Measurements from ENCODE around the gene METTL15.

DNA sequence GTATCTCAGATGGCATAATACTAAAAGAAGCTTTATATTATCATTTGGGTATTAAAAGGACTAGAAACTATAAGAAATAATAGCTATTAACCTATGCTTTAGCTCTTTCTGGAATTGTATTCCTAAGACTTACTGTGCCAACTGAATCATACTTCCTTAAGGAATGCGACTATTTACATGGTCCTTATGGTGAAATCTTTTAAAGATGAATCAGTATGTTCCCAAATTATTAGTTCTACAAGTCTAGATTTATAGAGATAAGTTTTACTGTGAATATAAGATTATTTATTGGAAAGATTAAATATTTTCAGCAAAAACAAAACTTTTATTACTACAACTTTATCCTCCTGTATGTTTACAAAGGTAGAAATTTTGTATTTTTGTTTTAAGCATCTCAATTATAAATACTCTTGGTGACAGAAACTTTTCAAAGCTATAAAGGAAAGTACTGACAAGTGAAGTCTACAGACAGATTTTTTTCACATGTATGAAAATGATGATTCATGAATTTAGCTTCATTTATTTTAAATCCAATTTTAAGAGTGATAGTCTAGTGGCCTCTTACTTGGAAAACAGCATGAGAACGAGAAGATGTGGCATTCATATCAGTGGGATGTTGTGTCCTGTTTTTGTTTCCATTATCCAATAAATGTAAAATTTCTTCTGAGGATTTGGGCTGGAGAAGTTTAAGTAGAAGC is 18.0 kb upstream of the METTL15 start:
- TF ChIP-seq, protein P1, sequence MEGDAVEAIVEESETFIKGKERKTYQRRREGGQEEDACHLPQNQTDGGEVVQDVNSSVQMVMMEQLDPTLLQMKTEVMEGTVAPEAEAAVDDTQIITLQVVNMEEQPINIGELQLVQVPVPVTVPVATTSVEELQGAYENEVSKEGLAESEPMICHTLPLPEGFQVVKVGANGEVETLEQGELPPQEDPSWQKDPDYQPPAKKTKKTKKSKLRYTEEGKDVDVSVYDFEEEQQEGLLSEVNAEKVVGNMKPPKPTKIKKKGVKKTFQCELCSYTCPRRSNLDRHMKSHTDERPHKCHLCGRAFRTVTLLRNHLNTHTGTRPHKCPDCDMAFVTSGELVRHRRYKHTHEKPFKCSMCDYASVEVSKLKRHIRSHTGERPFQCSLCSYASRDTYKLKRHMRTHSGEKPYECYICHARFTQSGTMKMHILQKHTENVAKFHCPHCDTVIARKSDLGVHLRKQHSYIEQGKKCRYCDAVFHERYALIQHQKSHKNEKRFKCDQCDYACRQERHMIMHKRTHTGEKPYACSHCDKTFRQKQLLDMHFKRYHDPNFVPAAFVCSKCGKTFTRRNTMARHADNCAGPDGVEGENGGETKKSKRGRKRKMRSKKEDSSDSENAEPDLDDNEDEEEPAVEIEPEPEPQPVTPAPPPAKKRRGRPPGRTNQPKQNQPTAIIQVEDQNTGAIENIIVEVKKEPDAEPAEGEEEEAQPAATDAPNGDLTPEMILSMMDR (conservative IDR thresholded peaks at IDR 0.05; ENCODE audit: low read depth, low read length) = no peak
- TF ChIP-seq EZH2 (IDR thresholded peaks at IDR 0.05; ENCODE audit: borderline replicate concordance, low read depth, low read length, poor library complexity, severe bottlenecking) = no peak
